SK-N-MC (cell line): ENCODE data around the gene SLC22A4.

ENCODE experiments used
- EZH2 ChIP-seq: fragments of 200-600 bp; sonication (generic); IDR thresholded peaks from one replicate; pipeline ENCODE4 v1.6.1; 2017; ENCODE audit warnings: antibody characterized with exemption
- FOXP2 ChIP-seq: optimal IDR thresholded peaks from 2 replicates; pipeline ENCODE3; 2011; ENCODE audit warnings: mild to moderate bottlenecking, moderate library complexity; ENCODE audit not compliant: insufficient read depth; ENCODE audit errors: extremely low read length, control extremely low read depth
- POLR2AphosphoS5 ChIP-seq: IDR thresholded peaks from 2 replicates; pipeline ENCODE4 v1.6.1; 2012; ENCODE audit warnings: mild to moderate bottlenecking, low read depth, low read length, borderline replicate concordance

- TF ChIP-seq EZH2 (no peak), POLR2AphosphoS5 (no peak), FOXP2 (no peak)
Observed at GRCh38 chr5:132246806-132247205, 47.4 kb upstream of the SLC22A4 start.
